ENCODE data around the gene CLHC1.

CLHC1 gene

GRCh38 chr2:55180374-55180773, 51.7 kb downstream of the CLHC1 start:
- DNase-seq (ENCODE audit: extremely low spot score): no peak
- TF ChIP-seq CTCF (IDR thresholded peaks at IDR 0.05; ENCODE audit: control extremely low read depth, extremely low read depth, low read depth, missing control alignments): no peak
- CTCF ChIA-PET: interaction anchor here (1.6 to 17.6 kb wide), 2 partner anchors 8 to 280 kb away, joined by 5 to 137 read pairs; no protein-coding TSS in a partner anchor
- POLR2A ChIA-PET: interaction anchor here (0.6 kb wide), 1 partner anchor 71 kb away, joined by 6 read pairs; no protein-coding TSS in a partner anchor

GRCh38 chr2:55176094-55176415, 56.0 kb downstream of the CLHC1 start:
- no peak for TF ChIP-seq CTCF (IDR thresholded peaks at IDR 0.05; ENCODE audit: control extremely low read depth, extremely low read depth, low read depth, missing control alignments)
- no peak for DNase-seq (ENCODE audit: extremely low spot score)
- ChIA-PET POLR2A (no interaction called here), CTCF (interaction anchor here (0.7 to 17.6 kb wide), 27 partner anchors 4 to 511 kb away, joined by 3 to 137 read pairs (median 5); no protein-coding TSS in a partner anchor)

GRCh38 chr2:55175254-55176093, 56.6 kb downstream of the CLHC1 start:
- ChIA-PET POLR2A (no interaction called here), CTCF (interaction anchor here (0.6 to 17.6 kb wide), 33 partner anchors 3 to 583 kb away, joined by 3 to 137 read pairs (median 4); partner anchors contain the start of gene RTN4)
- DNase-seq (ENCODE audit: extremely low spot score): peak; percentile 58
- peak; percentile 52 for TF ChIP-seq CTCF (IDR thresholded peaks at IDR 0.05; ENCODE audit: control extremely low read depth, extremely low read depth, low read depth, missing control alignments)

GRCh38 chr2:55173438-55174054, 58.5 kb downstream of the CLHC1 start:
- ChIA-PET POLR2A (no interaction called here), CTCF (interaction anchor here (0.8 to 13.1 kb wide), 10 partner anchors 9 to 335 kb away, joined by 3 to 137 read pairs (median 4); no protein-coding TSS in a partner anchor)
- no peak for DNase-seq (ENCODE audit: extremely low spot score)
- TF ChIP-seq CTCF (IDR thresholded peaks at IDR 0.05; ENCODE audit: control extremely low read depth, extremely low read depth, low read depth, missing control alignments): no peak

- ChIA-PET CTCF (interaction anchor here (1.0 to 13.1 kb wide), 9 partner anchors 12 to 332 kb away, joined by 3 to 137 read pairs (median 18); no protein-coding TSS in a partner anchor), POLR2A (no interaction called here)
Measured at GRCh38 chr2:55169915-55170314, 62.2 kb downstream of the CLHC1 start.

More at GRCh38 chr2:55169915-55170314, 62.2 kb downstream of the CLHC1 start:
- no peak for DNase-seq (ENCODE audit: extremely low spot score)
- no peak for TF ChIP-seq CTCF (IDR thresholded peaks at IDR 0.05; ENCODE audit: control extremely low read depth, extremely low read depth, low read depth, missing control alignments)
